ENCODE data around the gene HSPA9.

HSPA9 gene

DNA sequence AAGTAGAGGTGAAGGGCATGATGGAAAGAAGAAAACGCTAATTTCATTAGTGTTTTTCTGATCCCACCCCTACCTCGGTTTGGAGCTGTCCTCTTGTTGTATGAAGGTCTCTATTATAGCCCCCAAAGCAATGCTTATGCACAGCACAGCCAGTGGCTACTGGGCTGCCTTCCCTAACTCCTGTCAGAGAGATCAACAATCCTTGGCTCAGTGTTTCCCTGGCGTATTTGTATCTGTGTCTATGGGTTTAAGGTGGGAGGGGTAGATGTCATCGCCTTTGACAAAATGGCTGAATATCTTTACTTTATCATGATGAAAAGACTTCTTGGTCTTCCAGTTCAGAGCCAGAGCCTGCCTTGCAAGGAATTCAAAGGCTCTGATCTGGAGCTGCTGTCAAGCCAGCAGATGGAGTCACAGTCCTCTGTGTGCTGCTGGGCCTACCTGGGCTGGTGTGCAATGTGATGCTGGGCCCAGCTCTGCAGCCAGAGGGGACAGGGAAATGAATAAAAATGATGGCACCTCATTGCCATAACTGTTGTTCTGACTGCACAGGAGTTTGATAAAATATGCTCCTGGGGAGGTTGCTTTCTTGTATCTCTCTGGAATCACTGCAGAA is 20.1 kb upstream of the HSPA9 start:
- DNase-seq (ENCODE audit: low spot score): no peak

- DNase-seq (ENCODE audit: low spot score): no peak
Measured at GRCh38 chr5:138594305-138595058, 19.3 kb upstream of the HSPA9 start.

- no peak for DNase-seq (ENCODE audit: low spot score)
Measured at GRCh38 chr5:138588013-138588788, 13.0 kb upstream of the HSPA9 start.

GRCh38 chr5:138585157-138585556 is 10.0 kb upstream of the HSPA9 start:
- DNase-seq (ENCODE audit: low spot score): no peak

- DNase-seq (ENCODE audit: low spot score): no peak
Measured at GRCh38 chr5:138583984-138584637, 8.9 kb upstream of the HSPA9 start.

GRCh38 chr5:138582959-138583358 is 7.8 kb upstream of the HSPA9 start:
- DNase-seq (ENCODE audit: low spot score): no peak

DNA sequence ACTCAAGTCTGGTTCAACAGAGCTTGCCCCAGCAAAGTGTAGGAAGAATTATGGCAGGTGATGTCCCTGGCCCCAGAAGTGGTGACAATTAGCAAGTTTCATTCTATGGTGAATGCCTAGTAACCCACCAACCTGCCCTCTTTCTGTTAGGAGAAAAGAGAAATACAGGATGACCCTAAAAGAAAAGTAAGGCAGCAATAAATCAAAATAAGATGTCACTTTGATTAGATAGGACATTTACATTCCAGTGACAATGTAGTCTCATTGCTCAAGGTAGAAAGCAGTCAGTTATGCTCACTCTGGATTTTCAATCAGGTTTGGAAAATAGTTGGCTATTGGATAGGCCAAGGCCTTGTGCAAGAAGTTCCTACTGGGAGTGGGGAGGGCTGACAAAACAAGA is 5.6 kb upstream of the HSPA9 start:
- DNase-seq (ENCODE audit: low spot score): no peak

DNA sequence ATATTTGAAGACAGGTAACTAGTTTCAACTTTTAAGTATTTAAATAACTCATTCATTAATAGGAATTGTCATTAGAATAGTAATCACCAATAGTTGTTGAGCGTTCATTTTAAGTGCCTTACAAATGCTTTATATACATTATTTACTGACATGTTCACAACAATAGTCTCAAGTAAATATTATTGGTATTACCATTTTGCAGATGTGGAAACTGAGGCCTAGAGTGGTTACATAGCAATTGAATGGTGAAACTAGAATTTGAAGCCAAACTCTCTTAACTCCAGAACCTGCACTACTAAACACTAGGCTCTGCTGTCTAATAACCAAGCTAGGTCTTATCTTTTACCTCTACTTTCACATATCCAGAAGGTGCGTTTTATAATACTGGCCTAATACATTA is 4.8 kb upstream of the HSPA9 start:
- DNase-seq (ENCODE audit: low spot score): no peak

- no peak for DNase-seq (ENCODE audit: low spot score)
Measured at GRCh38 chr5:138579517-138579863, 4.3 kb upstream of the HSPA9 start.

GRCh38 chr5:138577452-138577851 is 2.3 kb upstream of the HSPA9 start:
- no peak for DNase-seq (ENCODE audit: low spot score)

GRCh38 chr5:138574744-138575193 is 432 bp downstream of the HSPA9 start:
- DNase-seq (ENCODE audit: low spot score): no peak

GRCh38 chr5:138573949-138574670 is 1.1 kb downstream of the HSPA9 start:
- DNase-seq (ENCODE audit: low spot score): no peak

DNA sequence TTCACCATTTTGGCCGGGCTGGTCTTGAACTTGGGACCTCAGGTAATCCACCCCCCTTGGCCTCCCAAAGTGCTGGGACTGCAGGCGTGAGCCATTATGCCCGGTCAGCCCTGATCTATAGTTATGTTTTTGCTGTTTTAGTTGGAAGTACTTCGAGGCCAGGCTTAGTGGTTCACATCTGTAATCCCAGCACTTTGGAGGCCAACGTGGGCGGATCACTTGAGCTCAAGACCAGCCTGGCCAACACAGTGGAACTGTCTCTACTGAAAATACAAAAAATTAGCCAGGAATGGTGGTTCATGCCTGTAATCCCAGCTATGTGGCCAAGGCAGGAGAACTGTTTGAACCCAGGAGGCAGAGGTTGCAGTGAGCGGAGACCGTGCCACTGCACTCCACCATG is 2.0 kb downstream of the HSPA9 start:
- DNase-seq (ENCODE audit: low spot score): no peak

GRCh38 chr5:138570871-138571270 is 4.3 kb downstream of the HSPA9 start:
- DNase-seq (ENCODE audit: low spot score): no peak

DNA sequence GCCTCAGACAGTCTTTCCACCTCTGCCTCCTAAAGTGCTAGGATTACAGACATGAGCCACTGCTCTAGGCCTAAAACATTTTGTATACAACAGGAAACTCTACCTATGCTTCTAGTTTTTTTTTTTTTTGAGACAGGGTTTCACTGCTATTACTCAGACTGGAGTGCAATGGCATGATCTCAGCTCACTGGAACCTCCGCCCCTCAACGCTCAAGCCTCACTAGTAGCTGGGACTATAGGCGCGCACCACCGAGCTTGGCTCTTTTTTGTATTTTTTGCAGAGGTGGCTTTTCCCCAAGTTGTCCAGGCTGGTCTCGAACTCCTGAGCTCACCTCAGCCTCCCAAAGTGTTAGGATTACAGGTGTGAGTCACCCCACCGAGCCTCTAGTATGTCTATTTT is 5.4 kb downstream of the HSPA9 start:
- DNase-seq (ENCODE audit: low spot score): no peak

GRCh38 chr5:138568061-138568824 is 7.0 kb downstream of the HSPA9 start:
- no peak for DNase-seq (ENCODE audit: low spot score)

DNA sequence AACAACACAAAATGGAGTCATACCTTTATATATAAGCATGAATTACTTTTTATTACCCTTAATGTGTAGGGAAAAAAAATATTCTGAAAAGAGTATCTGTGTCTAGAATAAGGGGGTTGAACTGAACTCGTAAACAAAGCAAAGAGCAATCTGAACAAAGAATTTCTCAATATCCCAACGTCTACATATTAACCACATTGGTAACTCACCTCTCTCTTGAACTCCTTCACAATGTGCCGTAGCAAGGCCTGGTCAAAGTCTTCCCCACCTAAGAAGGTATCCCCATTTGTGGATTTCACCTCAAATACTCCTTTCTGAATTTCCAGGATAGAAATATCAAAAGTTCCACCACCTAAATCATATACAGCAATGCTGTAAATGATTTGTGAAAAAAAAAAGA is 8.4 kb downstream of the HSPA9 start:
- DNase-seq (ENCODE audit: low spot score): no peak

- DNase-seq (ENCODE audit: low spot score): no peak
Measured at GRCh38 chr5:138565100-138565821, 9.9 kb downstream of the HSPA9 start.

DNA sequence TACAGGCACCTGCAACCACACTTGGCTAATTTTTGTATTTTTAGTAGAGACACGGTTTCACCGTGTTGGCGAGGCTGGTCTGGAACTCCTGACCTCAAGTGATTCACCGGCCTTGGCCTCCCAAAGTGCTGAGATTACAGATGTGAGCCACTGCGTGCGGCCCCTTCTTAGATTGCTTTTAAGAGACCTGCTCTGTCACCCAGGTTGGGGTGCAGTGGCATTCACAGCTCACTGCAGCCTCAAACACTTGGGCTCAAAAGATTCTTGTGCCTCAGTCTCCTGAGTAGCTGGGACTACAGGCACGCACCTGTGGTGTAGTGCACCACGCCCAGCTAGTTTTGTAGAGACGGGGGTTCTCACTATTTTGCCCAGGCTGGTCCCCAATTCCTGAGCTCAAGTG is 11.0 kb downstream of the HSPA9 start:
- no peak for DNase-seq (ENCODE audit: low spot score)

GRCh38 chr5:138563340-138564118 is 11.7 kb downstream of the HSPA9 start:
- no peak for DNase-seq (ENCODE audit: low spot score)

Measured in AG20443 (cell line).